ENCODE results near the gene SPEF1.
A peak's percentile ranks its signal among the peaks of the same experiment; 100 is the strongest.
"Not testable (repeated sequence)": the region's sequence is repeated elsewhere in the genome, so short reads cannot be mapped to it uniquely, and the experiment has no call there.

Gene SPEF1

GRCh38 chr20:3781153-3781910 is at the start of gene SPEF1:
Gene SPEF1 (minus strand): TSS chr20:3781448. CDS start chr20:3781287, 161 bp downstream.
- peak; percentile 71 for DNase-seq

GRCh38 chr20:3829891-3830290 is 48.6 kb upstream of the SPEF1 start:
- DNase-seq: not testable (repeated sequence)

GRCh38 chr20:3828798-3829197 is 47.5 kb upstream of the SPEF1 start:
- DNase-seq: no peak

GRCh38 chr20:3826420-3826819 is 45.2 kb upstream of the SPEF1 start:
- DNase-seq: no peak

- no peak for DNase-seq
Observed at GRCh38 chr20:3825526-3825925, 44.3 kb upstream of the SPEF1 start.

- DNase-seq: no peak
Observed at GRCh38 chr20:3823881-3824280, 42.6 kb upstream of the SPEF1 start.

- DNase-seq: no peak
Observed at GRCh38 chr20:3821996-3822395, 40.7 kb upstream of the SPEF1 start.

- no peak for DNase-seq
Observed at GRCh38 chr20:3820901-3821727, 39.9 kb upstream of the SPEF1 start.

- peak; percentile 96 for DNase-seq
Observed at GRCh38 chr20:3820048-3820900, 39.0 kb upstream of the SPEF1 start, which contains the start of gene AP5S1. Gene AP5S1 (plus strand): TSS chr20:3820547. CDS start chr20:3822118, 1,571 bp downstream.

- DNase-seq: no peak
Observed at GRCh38 chr20:3819411-3820047, 38.3 kb upstream of the SPEF1 start.

- no peak for DNase-seq
Observed at GRCh38 chr20:3818155-3819151, 37.2 kb upstream of the SPEF1 start.

- peak; percentile 51 for DNase-seq
Observed at GRCh38 chr20:3815703-3816315, 34.6 kb upstream of the SPEF1 start.

- no peak for DNase-seq
Observed at GRCh38 chr20:3814928-3815495, 33.8 kb upstream of the SPEF1 start.

- DNase-seq: no peak
Observed at GRCh38 chr20:3813848-3814581, 32.8 kb upstream of the SPEF1 start.

GRCh38 chr20:3812975-3813847 is 32.0 kb upstream of the SPEF1 start:
- no peak for DNase-seq

GRCh38 chr20:3812259-3812681 is 31.0 kb upstream of the SPEF1 start:
- no peak for DNase-seq

- DNase-seq: peak; percentile 95
Observed at GRCh38 chr20:3811467-3812258, 30.4 kb upstream of the SPEF1 start.

GRCh38 chr20:3808544-3808943 is 27.3 kb upstream of the SPEF1 start:
- no peak for DNase-seq
